GM18505 (cell line): ENCODE data around the gene LYG2.
"Not testable (repeated sequence)": the region's sequence is repeated elsewhere in the genome, so short reads cannot be mapped to it uniquely, and the experiment has no call there.

Experiments used
- ATAC-seq: cut with Tn5 transposase; IDR thresholded peaks from one replicate; pipeline ENCODE4 v1.9.1; 2021; ENCODE audit not compliant: unreplicated experiment
- POLR2A ChIP-seq: IDR thresholded peaks from 4 replicates; pipeline ENCODE4 v1.6.1; 2011; ENCODE audit warnings: borderline replicate concordance; ENCODE audit not compliant: insufficient read depth, insufficient read length; ENCODE audit errors: extremely low read depth

The LYG2 gene

DNA sequence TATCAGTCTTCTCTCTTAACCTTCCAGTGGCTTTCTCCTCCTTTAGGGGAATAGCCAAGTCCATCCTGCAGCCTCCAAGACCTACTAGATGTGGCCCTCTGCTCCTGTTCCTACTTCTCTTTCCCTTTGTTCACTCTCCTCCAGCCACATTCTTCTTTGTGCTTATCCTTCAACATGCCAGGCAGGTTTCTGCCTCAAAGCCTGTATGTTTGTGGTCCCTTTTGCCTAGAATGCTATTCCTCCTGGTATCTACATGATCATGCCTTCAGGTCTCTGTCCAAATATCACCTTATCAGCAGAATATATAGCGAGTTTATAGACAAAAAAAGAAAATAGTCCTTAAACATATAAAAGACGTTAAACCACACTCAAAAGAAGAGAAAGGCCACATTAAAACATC, 5.5 kb downstream of the LYG2 start:
- TF ChIP-seq POLR2A = no peak

DNA sequence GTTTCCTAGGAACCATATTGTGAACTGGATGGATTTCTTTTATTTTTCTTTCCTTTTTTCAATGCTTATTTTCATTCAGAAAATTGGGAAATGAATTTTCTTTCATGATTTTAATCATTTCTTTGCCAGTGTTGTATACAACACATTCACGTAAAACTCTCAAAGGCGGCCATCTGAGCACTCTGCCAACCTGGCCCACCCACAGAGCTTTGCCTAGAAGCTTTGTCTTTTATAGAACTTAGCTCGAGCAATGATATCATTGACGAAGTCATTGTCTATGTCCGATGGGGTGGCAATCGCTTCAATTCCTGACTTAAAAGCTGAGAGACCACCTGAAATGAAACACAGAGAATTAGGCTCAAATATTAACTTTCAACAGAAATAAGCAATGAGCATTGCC, 13.3 kb downstream of the LYG2 start:
- ATAC-seq = no peak
- no peak for TF ChIP-seq POLR2A

More for the DNA sequence above, 5.5 kb downstream of the LYG2 start:
- no peak for ATAC-seq

DNA sequence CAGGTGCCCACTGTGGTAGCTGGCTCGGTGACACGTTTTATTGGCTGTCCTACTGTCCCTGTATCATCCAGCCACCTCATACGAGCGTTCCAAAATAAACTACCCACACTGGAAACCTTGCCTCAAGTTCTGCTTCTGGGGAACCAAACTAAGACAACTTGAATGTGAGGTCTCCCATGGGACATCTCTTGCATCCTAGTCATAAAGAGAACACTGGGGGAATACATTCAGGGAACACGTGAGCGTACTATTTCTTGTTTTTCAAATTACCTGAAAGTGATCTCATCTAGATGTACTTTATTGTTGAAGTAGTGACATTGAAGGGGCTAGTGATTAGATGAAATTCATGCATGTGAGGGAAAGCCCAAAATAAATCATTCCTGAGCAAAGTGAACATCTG, 15.0 kb downstream of the LYG2 start:
- TF ChIP-seq POLR2A = no peak
- no peak for ATAC-seq

DNA sequence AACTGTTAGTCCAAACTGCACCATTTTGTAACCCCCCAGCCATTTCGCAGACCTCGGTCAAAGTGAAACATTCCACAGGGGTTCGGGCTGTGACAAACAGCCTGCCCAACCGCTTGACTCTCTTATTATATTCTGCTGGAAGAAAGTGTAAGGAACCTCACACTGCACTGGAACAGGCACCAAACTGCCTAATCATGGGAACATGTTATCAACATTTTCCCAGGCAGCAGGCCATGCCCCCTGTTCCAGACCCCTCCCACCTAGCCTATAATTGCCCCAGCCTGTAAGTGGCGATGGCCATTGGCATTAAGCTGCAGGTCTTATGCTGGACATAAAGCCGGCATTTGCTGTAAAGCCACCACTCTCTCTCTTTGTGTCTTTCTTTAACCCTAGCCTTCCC, 16.9 kb downstream of the LYG2 start:
- ATAC-seq = no peak
- TF ChIP-seq POLR2A = no peak

DNA sequence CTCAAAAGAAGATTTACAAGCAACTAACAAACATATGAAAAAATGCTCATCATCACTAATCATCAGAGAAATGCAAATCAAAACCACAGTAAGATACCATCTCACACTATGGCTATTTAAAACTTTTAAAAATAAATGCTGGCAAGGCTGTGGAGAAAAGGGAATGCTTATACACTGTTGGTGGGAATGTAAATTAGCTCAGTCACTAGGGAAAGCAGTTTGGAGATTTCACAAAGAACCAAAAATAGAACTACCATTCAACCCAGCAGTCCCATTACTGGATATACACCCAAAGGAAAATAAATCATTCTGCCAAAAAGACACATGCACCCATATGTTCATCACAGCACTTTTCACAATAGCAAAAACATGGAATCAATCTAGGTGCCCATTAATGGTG, 22.3 kb downstream of the LYG2 start:
- ATAC-seq = not testable (repeated sequence)

DNA sequence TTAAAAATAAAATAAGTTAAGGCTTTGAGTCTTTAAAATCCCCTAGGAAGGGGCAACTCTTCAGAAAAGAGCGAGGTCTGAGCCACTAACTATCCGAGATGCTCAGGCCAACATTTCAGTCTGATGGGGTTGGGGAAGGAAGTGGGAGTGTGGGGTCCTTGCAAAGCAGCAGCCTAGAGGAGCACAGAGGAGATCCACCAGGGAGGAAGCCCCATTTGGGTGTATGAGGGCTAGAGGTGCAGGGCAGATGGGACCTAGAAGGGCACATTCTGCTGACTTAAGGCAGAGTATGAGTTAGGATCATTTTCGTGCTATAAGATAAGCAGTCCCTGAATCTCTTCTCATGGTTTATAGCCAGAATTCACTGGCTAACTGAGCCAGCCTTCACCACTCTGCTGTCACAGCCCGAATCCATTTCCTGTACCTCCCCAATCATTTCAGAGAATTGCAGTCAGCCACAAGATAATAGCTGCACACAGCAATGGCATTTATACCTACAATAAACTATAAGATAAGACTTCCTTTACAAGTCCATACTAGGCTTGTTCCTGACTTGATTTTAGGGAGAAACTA, 37.5 kb downstream of the LYG2 start:
- no peak for ATAC-seq
- no peak for TF ChIP-seq POLR2A

DNA sequence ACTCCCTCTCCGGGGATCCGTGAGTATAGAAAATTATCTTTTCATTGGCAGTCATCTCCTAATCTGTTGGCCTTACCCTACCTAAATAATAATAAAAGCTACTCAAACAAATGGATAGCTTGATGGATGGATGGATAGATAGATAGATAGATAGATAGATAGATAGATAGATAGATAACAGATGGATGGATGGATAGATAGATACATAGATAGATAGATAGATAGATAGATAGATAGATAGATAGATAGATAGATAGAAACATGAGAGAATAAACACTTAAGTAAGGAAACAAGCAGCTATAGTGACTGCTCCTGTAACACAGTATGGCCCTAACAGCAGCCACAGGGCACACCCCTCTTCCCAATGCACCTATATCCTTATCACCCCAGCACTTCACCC, 39.4 kb downstream of the LYG2 start:
- no peak for TF ChIP-seq POLR2A
- ATAC-seq = no peak

DNA sequence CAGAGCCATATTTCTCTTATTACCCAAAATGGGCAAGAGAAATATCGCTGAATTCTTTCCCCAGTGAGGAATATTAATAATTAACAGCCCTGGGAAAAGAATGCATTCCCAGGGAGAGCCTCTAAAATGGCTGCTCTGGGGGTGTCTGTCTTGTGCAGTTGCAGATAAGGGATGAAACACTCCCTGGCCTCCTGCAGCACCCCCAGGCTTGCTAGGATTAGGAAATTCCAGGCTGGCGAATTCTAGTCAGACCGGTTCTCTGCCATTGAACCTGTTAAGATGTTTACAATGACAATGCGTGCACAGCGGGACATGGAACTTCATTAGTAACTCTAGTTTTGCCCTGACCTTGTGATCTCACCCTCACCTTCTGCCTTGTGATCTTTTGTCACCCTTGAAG, 50.0 kb downstream of the LYG2 start:
- no peak for TF ChIP-seq POLR2A
- ATAC-seq = no peak

DNA sequence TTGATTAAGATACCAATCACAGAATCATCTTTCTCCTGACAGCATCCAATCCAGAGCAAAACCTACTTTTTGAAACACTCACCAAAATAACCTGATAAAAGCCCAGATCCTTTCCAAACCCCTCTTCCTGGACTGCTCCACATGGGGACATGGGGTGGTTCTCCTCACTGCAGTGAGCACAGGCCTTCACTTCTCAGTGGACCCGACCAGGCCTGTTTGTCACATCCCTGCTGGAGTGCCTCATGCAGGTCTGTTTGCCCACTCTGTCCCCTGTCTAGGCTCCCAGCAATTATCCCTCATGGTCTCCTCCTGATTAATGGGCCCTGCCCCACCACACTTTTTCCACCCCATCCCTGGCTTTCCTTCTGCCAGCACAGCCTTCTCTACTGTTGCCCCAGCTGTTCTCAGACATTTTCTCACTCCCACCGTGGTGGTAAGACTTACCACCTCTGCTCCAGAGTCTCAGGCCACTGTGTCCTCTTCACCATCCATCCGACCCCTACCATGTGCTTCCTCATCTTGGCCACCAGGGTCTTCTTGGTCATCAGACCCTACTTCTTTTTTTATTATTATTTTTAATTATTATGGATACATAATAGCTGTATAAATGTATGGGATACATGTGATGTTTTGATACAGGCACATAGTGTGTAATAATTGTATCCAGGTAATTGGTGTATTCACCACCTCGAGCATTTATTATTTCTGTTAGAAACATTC, 53.3 kb downstream of the LYG2 start:
- TF ChIP-seq POLR2A = no peak
- no peak for ATAC-seq

DNA sequence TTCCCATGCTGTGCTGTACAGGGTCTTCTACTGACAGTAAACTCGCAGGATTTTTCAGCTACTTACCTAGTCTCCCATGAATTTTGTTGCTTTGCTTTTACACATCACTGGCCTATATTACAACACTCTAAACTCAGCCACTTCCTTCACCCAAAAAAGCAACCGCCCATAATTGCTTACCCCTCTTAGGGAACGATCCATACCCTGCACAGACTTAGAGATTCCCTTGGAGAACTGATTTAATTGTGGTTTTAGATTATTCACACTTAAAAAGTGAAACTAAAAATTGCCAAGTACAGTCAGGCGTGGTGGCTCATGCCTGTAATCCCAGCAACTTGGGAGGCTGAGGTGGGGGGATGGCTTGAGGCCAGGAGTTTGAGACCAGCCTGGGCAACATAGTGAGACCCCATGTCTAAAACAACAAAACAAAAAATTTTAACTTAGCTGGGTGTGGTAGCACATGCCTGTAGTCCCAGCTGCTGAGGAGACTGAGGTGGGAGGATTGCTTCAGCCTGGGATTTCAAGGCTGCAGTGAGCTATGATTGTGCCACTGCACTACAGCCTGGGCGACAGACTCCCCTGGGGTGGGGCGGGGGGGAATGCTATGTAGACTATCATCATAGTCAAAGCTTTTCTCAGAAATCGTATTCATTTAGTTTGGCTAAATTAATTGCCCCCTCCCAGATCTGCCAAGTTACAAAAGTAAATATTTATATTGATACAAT, 55.2 kb downstream of the LYG2 start:
- TF ChIP-seq POLR2A = no peak
- ATAC-seq = no peak

DNA sequence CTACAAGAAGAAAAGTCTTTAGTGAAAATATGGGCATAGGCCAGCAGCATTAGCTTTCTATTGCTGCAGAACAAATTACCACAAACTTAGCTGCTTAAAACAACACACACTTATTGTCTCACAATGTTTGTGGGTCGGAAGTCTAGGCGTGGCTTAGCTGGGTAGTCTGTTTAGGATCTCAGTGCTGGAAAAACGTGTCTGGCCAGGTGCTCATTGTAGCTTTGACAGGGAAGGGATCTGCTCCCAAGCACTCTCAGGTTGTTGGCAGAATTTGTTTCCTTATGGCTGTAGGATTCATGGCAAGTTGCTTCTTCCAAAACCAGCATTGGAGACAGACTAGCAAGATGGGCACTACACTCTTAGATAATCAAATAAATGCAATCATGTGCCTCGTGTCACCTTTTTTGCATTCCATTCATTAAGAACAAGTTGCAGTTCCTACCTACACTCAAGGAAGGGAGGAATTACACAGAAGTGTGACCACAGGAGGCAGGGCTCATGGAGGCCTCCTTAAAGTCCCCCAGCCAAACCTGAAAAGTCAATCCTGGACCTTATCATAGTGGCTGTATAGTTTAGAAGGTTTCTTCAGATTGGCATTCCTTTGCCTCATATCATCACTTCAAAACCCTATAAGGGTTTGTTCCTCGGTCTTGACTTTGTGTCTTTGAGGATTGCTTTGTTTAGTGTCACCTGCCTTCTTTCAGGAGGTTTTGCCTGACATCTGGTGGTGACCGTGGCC, 57.2 kb downstream of the LYG2 start:
- TF ChIP-seq POLR2A = no peak
- ATAC-seq = no peak

DNA sequence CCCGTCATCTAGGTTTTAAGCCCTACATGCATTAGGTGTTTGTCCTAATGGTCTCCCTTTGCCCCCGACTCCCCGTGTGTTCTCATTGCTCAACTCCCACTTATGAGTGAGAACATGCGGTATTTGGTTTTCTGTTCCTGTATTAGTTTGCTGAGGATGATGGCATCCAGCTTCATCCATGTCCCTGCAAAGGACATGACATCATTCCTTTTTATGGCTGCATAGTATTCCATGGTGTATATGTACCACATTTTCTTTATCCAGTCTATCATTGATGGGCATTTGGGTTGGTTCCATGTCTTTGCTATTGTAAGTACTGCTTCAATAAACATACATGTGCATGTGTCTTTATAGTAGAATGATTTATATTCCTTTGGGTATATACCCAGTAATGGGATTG, 63.1 kb downstream of the LYG2 start:
- ATAC-seq = not testable (repeated sequence)
